Gastrocnemius medialis (tissue), 4 donors: Measurements from ENCODE around the gene GJB1.

Experiments used
- POLR2A ChIP-seq, 2 donors: fragments of 450-650 bp; IDR thresholded peaks; one replicate each; pipeline ENCODE4 v1.6.1; 2017; ENCODE audit warnings: antibody characterized with exemption in 2 of 2, mild to moderate bottlenecking in 2 of 2, moderate library complexity in 2 of 2
- TF ChIP-seq, protein P1 (sequence below), 5 experiments: fragments of 450-650 bp in 3 of 5; fragments of 200-600 bp in 2 of 5; sonication (generic) in 2 of 5; IDR thresholded peaks in 4 of 5; conservative IDR thresholded peaks in 1 of 5; 1 replicate in 4 of 5; 2 replicates in 1 of 5; pipeline ENCODE4 v1.5.1; 2016 to 2019; ENCODE audit warnings: antibody characterized with exemption in 5 of 5, mild to moderate bottlenecking in 3 of 5, moderate library complexity in 3 of 5

DNA sequence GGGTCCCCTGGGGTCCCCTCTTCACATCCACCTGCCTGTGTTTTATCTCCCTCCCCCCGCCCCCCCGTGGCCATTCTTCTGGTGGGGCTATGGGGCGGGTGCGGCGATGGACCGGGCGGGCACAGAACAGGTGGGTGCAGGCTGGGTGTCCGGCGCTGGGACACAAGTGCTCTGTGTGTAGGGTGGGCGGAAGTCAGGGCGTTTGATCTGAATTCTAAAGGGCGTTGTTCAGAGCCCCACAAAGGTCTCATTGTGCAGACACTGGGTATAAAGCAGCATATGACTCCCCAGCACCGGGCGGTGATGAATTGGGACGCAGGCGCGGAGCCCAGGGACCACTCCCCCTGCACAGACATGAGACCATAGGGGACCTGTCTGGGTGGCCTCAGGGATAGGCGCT lies at the start of gene GJB1:
- TF ChIP-seq, protein P1, sequence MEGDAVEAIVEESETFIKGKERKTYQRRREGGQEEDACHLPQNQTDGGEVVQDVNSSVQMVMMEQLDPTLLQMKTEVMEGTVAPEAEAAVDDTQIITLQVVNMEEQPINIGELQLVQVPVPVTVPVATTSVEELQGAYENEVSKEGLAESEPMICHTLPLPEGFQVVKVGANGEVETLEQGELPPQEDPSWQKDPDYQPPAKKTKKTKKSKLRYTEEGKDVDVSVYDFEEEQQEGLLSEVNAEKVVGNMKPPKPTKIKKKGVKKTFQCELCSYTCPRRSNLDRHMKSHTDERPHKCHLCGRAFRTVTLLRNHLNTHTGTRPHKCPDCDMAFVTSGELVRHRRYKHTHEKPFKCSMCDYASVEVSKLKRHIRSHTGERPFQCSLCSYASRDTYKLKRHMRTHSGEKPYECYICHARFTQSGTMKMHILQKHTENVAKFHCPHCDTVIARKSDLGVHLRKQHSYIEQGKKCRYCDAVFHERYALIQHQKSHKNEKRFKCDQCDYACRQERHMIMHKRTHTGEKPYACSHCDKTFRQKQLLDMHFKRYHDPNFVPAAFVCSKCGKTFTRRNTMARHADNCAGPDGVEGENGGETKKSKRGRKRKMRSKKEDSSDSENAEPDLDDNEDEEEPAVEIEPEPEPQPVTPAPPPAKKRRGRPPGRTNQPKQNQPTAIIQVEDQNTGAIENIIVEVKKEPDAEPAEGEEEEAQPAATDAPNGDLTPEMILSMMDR (IDR thresholded peaks at IDR 0.05 in 4 of 5, conservative IDR thresholded peaks at IDR 0.05 in 1 of 5), result no peak
- TF ChIP-seq POLR2A (IDR thresholded peaks at IDR 0.05), result no peak
